ENCODE measurements around the gene GNA12.

GNA12 gene

GRCh38 chr7:2776401-2776800 lies 67.7 kb downstream of the GNA12 start:
- no peak overlapping the region for H3K27ac ChIP-seq (replicated peaks)
- TF ChIP-seq, protein P1, sequence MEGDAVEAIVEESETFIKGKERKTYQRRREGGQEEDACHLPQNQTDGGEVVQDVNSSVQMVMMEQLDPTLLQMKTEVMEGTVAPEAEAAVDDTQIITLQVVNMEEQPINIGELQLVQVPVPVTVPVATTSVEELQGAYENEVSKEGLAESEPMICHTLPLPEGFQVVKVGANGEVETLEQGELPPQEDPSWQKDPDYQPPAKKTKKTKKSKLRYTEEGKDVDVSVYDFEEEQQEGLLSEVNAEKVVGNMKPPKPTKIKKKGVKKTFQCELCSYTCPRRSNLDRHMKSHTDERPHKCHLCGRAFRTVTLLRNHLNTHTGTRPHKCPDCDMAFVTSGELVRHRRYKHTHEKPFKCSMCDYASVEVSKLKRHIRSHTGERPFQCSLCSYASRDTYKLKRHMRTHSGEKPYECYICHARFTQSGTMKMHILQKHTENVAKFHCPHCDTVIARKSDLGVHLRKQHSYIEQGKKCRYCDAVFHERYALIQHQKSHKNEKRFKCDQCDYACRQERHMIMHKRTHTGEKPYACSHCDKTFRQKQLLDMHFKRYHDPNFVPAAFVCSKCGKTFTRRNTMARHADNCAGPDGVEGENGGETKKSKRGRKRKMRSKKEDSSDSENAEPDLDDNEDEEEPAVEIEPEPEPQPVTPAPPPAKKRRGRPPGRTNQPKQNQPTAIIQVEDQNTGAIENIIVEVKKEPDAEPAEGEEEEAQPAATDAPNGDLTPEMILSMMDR (IDR thresholded peaks at IDR 0.05; ENCODE audit: insufficient read depth, low read length) = no peak
- no peak for TF ChIP-seq POLR2AphosphoS5 (IDR thresholded peaks at IDR 0.05; ENCODE audit: low read depth)
- no peak for TF ChIP-seq SPI1 (IDR thresholded peaks at IDR 0.05; ENCODE audit: borderline replicate concordance, low read depth)
- no peak for TF ChIP-seq GABPA (IDR thresholded peaks at IDR 0.05; ENCODE audit: low read depth)
- no peak for TF ChIP-seq REST (IDR thresholded peaks at IDR 0.05; ENCODE audit: insufficient replicate concordance, low read depth)

GRCh38 chr7:2775785-2776184 lies 68.3 kb downstream of the GNA12 start:
- no peaks in the 10 kb centered on the region for H3K27me3 ChIP-seq (ENCODE audit: insufficient read depth, poor library complexity, severe bottlenecking)
- no peak overlapping the region for H3K27ac ChIP-seq (replicated peaks)
- no peak for DNase-seq (ENCODE audit: low read depth in 1 of 2, low spot score in 1 of 2)
- no peak overlapping the region for H3K4me3 ChIP-seq (replicated peaks; ENCODE audit: insufficient read depth, low read length)
- TF ChIP-seq POLR2AphosphoS5 (IDR thresholded peaks at IDR 0.05; ENCODE audit: low read depth) (no peak), SPI1 (IDR thresholded peaks at IDR 0.05; ENCODE audit: borderline replicate concordance, low read depth) (no peak), REST (IDR thresholded peaks at IDR 0.05; ENCODE audit: insufficient replicate concordance, low read depth) (no peak)

More at GRCh38 chr7:2776401-2776800, 67.7 kb downstream of the GNA12 start:
- Histone ChIP-seq H3K4me3 (replicated peaks; ENCODE audit: insufficient read depth, low read length) (no peak overlapping the region), H3K27me3 (ENCODE audit: insufficient read depth, poor library complexity, severe bottlenecking) (no peaks in the 10 kb centered on the region)
- no peak for DNase-seq (ENCODE audit: low read depth in 1 of 2, low spot score in 1 of 2)

GRCh38 chr7:2775376-2775775 lies 68.7 kb downstream of the GNA12 start:
- H3K4me3 ChIP-seq (replicated peaks; ENCODE audit: insufficient read depth, low read length) = no peak overlapping the region
- H3K27me3 ChIP-seq (ENCODE audit: insufficient read depth, poor library complexity, severe bottlenecking) = no peaks in the 10 kb centered on the region
- TF ChIP-seq POLR2AphosphoS5 (IDR thresholded peaks at IDR 0.05; ENCODE audit: low read depth) = no peak
- no peak for TF ChIP-seq REST (IDR thresholded peaks at IDR 0.05; ENCODE audit: insufficient replicate concordance, low read depth)
- TF ChIP-seq, protein P1 (IDR thresholded peaks at IDR 0.05; ENCODE audit: insufficient read depth, low read length) = no peak
- TF ChIP-seq SPI1 (IDR thresholded peaks at IDR 0.05; ENCODE audit: borderline replicate concordance, low read depth) = no peak
- no peak for TF ChIP-seq GABPA (IDR thresholded peaks at IDR 0.05; ENCODE audit: low read depth)
- no peak for DNase-seq (ENCODE audit: low read depth in 1 of 2, low spot score in 1 of 2)
- no peak overlapping the region for H3K27ac ChIP-seq (replicated peaks)

All from HL-60 (cell line).